ENCODE data around the gene CLCF1.
A peak's percentile ranks its signal among the peaks of the same experiment; 100 is the strongest.

CLCF1 gene

GRCh38 chr11:67396587-67397389, 23.4 kb upstream of the CLCF1 start:
- no peak for TF ChIP-seq CTCF (IDR thresholded peaks at IDR 0.05; ENCODE audit: insufficient read depth, low read depth, low read length, missing control alignments)
- H3K4me3 ChIP-seq (ENCODE audit: low read length), result no peak overlapping the region

GRCh38 chr11:67396259-67396581, 22.8 kb upstream of the CLCF1 start:
- H3K4me3 ChIP-seq (ENCODE audit: low read length), result no peak overlapping the region
- TF ChIP-seq CTCF (IDR thresholded peaks at IDR 0.05; ENCODE audit: insufficient read depth, low read depth, low read length, missing control alignments), result no peak
- no peak for DNase-seq (ENCODE audit: low read depth)

More at GRCh38 chr11:67396587-67397389, 23.4 kb upstream of the CLCF1 start:
- DNase-seq (ENCODE audit: low read depth), result no peak

- DNase-seq (ENCODE audit: low read depth), result no peak
- TF ChIP-seq CTCF (IDR thresholded peaks at IDR 0.05; ENCODE audit: insufficient read depth, low read depth, low read length, missing control alignments), result no peak
- H3K4me3 ChIP-seq (ENCODE audit: low read length), result no peak overlapping the region
Measured at GRCh38 chr11:67395555-67396258, 22.3 kb upstream of the CLCF1 start.

DNA sequence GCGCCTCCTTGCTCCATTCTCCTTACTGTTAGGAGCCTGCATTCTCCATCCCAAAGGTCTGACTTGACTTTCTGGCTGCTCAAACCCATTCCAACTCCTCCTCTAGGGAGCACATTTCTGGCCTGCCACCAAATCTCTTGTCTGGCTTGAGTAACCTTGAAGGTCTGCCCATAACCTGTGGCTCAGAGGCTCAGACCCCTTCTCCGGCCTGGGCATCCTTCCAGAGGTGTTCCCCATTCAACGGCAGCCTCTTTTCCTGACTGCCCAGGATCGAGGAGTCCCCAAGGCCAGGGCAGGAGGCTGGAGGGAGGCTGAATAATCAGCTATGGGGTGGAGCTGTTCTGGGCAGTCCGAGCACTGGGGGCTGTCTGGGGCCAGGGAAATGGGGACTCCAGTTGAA, 20.6 kb upstream of the CLCF1 start:
- TF ChIP-seq CTCF (IDR thresholded peaks at IDR 0.05; ENCODE audit: insufficient read depth, low read depth, low read length, missing control alignments), result no peak
- no peak for DNase-seq (ENCODE audit: low read depth)
- H3K4me3 ChIP-seq (ENCODE audit: low read length), result no peak overlapping the region

- H3K4me3 ChIP-seq (ENCODE audit: low read length), result no peak overlapping the region
- no peak for TF ChIP-seq CTCF (IDR thresholded peaks at IDR 0.05; ENCODE audit: insufficient read depth, low read depth, low read length, missing control alignments)
- no peak for DNase-seq (ENCODE audit: low read depth)
Measured at GRCh38 chr11:67393437-67393836, 20.0 kb upstream of the CLCF1 start.

DNA sequence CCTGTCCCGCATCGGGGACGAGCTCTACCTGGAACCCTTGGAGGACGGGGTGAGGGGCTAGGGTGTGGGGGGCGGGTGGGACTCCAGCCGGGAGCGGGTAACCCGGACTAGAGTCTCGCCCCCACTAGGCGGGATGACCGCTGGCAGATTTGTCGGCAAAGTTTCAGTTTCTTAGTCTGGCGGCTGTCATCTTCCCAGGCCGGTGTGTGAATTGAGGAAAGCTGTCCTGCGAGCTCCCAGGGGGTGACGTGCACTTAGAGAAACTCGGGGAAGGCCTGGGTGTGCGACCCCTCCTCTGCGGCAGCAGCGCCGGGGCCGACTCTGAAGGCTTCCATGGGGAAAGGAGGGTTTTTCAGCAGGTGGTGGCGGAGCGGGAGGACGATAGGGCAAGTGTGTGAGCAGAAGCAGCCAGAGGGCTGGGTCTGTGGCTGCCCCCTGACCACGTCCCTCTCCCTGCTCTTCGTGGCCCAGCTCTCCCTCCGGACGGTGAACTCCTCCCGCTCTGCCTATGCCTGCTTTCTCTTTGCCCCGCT, 18.9 kb upstream of the CLCF1 start:
- DNase-seq (ENCODE audit: low read depth), result no peak
- peak overlapping the region; percentile 94 for H3K4me3 ChIP-seq (ENCODE audit: low read length)
- TF ChIP-seq CTCF (IDR thresholded peaks at IDR 0.05; ENCODE audit: insufficient read depth, low read depth, low read length, missing control alignments), result no peak
